Measurements from ENCODE around the gene PRMT7.

The PRMT7 gene

DNA sequence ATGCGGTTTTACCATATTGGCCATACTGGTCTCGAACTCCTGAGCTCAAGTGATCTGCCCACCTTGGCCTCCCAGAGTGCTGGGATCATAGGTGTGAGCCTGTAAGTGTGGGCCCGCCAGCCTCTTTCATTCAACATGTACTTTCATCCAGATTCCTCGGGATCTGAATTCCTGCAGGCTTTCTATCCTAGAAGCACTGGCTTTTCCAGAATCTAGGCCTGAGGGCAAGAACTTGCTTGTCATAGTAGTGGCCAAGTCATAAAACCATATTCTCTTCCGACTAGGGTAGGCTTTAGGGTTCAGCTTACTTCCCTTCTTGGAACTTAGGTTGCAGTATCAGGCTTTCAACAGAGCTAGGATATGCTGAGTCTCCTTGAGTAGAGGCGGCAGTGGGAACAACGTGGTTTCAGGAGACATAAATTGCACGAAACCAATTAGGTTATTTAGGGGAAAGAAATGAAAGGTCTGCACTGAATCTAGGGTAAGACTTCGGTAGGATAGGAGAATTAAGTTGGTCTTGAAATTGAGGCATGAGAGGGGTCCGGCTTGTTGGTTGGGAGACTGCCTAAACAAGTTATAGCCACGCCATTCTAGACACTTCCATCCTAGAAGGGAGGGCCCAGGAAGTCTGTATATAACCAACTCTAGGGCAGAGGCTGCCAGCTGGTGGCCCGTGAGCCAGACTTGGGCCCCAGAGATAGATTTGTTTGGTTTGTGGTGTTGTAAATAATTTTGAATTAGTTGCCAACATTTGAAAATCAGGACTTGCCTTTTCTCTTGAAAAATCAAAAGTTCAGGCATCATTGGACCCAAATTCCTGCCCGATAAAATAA is 30.9 kb upstream of the PRMT7 start:
- H3K4me3 ChIP-seq (ENCODE audit: low read depth, low read length): no peak overlapping the region
- TF ChIP-seq, protein P1, sequence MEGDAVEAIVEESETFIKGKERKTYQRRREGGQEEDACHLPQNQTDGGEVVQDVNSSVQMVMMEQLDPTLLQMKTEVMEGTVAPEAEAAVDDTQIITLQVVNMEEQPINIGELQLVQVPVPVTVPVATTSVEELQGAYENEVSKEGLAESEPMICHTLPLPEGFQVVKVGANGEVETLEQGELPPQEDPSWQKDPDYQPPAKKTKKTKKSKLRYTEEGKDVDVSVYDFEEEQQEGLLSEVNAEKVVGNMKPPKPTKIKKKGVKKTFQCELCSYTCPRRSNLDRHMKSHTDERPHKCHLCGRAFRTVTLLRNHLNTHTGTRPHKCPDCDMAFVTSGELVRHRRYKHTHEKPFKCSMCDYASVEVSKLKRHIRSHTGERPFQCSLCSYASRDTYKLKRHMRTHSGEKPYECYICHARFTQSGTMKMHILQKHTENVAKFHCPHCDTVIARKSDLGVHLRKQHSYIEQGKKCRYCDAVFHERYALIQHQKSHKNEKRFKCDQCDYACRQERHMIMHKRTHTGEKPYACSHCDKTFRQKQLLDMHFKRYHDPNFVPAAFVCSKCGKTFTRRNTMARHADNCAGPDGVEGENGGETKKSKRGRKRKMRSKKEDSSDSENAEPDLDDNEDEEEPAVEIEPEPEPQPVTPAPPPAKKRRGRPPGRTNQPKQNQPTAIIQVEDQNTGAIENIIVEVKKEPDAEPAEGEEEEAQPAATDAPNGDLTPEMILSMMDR (IDR thresholded peaks at IDR 0.05; ENCODE audit: low read depth, low read length): no peak

DNA sequence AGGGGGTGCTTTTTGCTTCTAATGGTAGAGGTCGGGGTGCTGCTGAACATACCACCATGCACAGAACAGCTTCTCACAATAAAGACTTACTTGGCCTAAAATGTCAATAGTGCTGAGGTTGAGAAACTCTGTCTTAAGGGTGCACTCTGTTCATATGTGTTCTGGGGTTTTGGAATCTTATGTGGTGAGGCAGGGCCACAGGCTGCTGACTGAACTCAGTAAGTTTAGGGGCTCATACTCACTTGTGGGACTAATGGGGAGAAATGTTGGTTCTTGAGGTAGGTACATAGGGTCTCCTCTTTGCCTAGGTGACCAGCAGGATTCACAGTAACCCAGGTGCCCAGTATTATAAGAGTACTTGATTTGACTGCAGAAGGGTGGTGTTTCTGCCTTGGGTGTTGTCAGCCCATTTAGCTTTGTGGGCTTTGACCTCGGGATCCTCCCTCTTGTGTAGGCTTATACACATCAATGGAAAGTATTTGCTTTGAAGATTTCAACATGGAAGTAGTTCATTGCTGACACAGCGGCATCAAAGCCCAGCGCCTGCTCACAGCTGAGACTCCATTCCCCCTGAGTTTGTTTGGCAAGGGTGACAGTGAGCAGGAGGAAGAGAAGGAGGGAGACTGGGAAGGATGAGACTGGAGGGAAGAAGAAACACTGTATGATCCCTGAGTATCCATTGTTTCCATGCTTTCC is 29.3 kb upstream of the PRMT7 start:
- H3K4me3 ChIP-seq (ENCODE audit: low read depth, low read length): no peak overlapping the region
- TF ChIP-seq, protein P1 (IDR thresholded peaks at IDR 0.05; ENCODE audit: low read depth, low read length): no peak

DNA sequence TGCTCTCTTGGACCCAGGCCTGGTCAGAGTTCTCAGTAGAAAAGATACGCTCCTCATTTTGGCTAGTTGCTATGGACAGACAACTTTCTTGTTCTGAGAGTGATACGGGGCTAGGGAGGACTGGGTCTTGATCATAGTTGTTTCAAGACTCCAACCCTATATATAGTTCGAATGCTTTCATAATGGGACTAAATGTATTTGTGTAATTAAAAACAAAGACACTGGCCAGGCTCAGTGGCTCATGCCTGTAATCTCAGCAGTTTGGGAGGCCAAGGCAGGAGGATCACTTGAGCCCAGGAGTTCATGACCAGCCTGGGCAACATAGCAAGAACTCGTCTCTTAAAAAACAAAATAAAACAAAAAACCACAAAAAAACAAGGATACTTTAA is 28.8 kb upstream of the PRMT7 start:
- no peak overlapping the region for H3K4me3 ChIP-seq (ENCODE audit: low read depth, low read length)
- TF ChIP-seq, protein P1 (IDR thresholded peaks at IDR 0.05; ENCODE audit: low read depth, low read length): no peak

DNA sequence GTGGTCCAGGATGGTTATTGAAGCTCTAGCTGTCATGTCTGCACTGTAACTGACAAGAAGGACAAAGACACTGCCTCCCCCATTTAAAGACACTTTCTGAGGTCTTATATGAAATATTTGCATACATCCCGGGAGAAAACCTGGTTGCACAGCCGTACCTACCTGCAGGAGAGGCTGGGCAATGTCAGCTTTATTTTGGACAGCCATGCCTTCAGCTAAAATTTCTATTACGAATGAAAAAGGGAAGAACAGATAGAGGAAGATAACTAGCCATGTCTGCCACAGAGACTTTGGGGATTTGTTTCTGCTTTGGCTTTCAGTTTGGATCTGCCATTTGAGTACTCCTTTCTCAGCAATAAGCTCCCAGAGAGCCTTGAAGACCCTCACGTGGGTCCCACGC is 27.5 kb upstream of the PRMT7 start:
- H3K4me3 ChIP-seq (ENCODE audit: low read depth, low read length): no peak overlapping the region
- TF ChIP-seq, protein P1 (IDR thresholded peaks at IDR 0.05; ENCODE audit: low read depth, low read length): no peak

DNA sequence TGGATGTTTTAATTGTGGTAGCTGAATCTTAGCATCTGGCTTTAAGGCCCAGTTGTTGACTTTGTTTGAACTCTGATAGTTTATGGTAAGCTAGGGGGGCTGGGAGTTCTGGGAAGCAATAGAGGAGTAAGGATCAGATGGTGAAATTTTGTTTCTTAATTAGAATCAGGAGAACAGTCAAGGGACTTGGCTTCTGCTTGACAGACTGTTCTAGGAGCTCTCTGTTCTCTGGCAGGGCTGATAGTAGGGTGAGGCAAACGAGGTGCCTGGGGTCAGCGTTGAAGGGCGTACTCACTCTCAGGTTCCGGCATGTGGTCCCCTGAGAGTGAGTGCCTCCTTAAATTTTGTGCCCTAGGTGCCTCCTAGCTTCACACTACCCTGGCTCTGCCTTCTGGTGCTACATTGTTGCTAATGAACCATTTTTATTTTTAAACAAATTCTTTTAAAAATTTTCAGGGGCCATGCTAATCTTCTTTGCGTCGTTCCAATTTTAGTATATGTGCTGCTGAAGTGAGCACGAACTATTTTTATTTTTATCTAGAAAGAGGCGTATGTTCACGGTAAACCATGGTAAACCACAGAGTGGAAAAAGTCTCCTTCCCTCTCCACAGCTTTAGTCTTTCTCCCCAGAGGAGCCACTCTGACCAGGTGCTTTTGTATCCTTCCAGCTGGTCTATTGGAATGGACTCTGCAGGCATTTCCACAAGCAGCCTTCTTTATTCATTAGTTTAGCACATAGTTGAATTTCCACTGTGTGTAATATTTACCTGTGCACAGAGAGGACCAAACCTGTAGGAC is 26.8 kb upstream of the PRMT7 start:
- no peak overlapping the region for H3K4me3 ChIP-seq (ENCODE audit: low read depth, low read length)

DNA sequence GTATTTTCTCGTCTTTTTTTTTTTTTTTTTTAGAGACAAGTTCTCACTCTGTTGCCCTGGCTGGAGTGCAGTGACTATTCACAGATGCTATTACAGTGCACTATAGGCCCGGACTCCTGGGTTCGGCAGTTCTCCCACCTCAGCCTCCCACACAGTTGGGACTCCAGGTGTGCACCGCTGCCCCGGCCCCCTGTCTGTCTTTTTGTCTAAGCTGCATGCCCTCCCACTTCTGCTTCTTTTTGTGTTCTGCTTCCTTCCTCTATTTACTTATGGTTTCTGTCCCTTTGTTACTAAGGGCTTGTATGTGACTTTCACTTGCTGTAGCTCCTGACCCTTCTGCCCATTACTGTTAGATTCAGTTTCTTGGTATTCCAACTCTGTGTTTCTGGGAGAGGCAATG is 26.0 kb upstream of the PRMT7 start:
- no peak overlapping the region for H3K4me3 ChIP-seq (ENCODE audit: low read depth, low read length)
- TF ChIP-seq, protein P1 (IDR thresholded peaks at IDR 0.05; ENCODE audit: low read depth, low read length): no peak

More for the DNA sequence above, 26.8 kb upstream of the PRMT7 start:
- TF ChIP-seq, protein P1 (IDR thresholded peaks at IDR 0.05; ENCODE audit: low read depth, low read length): no peak

All from WI38 (cell line).